LNCaP clone FGC (cell line): ENCODE data around the gene EML6.

Experiments
- DNase-seq: peaks from one replicate; pipeline ENCODE4 v3.0.0-alpha.2; 2011; ENCODE audit warnings: low read depth
- H3K4me3 ChIP-seq: 2 replicates; pipeline ENCODE4 v1.5.1; 2011; ENCODE audit warnings: mild to moderate bottlenecking, low read depth, low read length, control low read depth
- TF ChIP-seq, protein P1 (sequence below): IDR thresholded peaks from 2 replicates; pipeline ENCODE4 v1.5.1; 2012; ENCODE audit warnings: mild to moderate bottlenecking; ENCODE audit not compliant: control insufficient read depth, insufficient read depth; ENCODE audit errors: extremely low read depth

The EML6 gene

DNA sequence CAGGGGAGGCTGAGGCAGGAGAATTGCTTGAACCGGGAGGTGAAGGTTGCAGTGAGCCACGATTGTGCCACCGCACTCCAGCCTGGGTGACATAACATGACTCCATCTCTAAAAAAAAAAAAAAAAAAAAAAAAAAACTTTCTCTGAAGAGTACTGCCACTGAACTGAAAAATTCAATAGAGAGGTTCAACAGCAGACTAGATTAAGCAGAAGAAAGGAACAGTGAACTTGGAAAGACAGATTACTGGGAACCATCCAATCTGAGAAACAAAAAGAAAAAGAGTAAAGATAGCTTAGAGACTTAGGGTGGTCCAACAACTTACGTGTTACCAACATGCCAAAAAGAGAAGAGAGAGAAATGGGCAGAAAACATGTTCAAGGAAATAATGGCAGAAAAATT lies 138.8 kb downstream of the EML6 start:
- TF ChIP-seq, protein P1, sequence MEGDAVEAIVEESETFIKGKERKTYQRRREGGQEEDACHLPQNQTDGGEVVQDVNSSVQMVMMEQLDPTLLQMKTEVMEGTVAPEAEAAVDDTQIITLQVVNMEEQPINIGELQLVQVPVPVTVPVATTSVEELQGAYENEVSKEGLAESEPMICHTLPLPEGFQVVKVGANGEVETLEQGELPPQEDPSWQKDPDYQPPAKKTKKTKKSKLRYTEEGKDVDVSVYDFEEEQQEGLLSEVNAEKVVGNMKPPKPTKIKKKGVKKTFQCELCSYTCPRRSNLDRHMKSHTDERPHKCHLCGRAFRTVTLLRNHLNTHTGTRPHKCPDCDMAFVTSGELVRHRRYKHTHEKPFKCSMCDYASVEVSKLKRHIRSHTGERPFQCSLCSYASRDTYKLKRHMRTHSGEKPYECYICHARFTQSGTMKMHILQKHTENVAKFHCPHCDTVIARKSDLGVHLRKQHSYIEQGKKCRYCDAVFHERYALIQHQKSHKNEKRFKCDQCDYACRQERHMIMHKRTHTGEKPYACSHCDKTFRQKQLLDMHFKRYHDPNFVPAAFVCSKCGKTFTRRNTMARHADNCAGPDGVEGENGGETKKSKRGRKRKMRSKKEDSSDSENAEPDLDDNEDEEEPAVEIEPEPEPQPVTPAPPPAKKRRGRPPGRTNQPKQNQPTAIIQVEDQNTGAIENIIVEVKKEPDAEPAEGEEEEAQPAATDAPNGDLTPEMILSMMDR = no peak
- H3K4me3 ChIP-seq = no peak overlapping the region
- DNase-seq = no peak

DNA sequence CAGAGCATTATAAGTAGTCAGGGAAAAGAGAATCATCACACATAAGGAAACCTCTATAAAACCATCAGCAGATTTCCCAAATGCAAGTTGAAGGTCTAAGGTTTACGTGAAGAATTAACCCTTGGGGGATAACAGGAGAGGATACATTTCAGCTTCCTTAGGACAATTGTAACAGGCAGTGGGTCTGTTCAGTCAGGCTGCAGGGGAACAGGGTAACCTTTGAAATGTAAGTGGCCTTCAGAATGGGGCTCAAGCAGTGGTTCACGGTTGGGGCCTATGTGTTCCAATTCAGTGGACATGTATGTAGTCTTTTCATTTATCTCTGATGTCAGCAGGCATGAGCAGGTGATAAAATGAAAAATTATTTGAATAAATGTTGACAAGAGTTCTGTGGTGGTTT lies 139.3 kb downstream of the EML6 start:
- TF ChIP-seq, protein P1 = no peak
- DNase-seq = no peak
- no peak overlapping the region for H3K4me3 ChIP-seq

DNA sequence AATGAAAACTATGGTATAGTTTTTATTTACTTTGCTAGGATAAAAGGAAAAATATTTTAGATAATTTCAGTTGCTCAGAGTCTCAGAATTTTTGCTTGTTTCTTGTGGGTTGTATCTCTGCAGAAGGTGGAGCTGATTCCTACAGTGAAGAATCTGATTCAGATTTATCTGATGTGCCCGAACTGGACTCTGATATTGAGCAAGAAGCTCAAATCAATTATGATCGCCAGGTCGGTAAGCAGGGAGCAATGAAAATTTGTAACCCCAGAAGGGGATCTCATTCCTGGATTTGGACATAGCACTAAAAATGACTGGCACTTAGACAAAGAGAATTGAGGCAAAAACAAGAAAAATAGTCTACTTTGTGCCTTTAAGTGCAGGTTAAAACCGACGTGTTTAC lies 140.2 kb downstream of the EML6 start:
- TF ChIP-seq, protein P1 = no peak
- no peak overlapping the region for H3K4me3 ChIP-seq
- no peak for DNase-seq

DNA sequence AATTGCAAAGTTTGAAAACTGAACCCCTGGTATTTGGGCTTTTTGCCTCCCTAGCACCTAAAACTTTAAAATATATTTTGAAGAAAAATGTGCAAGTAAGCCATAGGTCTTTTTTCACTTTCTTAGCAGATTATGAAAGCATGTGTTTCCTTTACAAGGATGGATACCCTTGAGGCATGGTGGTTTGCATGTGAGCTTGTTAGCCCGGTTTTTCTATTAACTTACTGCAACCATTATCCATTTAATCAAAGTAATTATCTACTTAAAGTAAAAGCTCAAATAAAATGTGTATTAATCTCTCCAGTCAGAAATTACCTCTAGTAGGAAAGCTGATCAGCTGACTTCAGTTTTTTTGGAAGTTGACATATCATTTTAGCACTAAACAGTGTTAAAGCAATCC lies 140.6 kb downstream of the EML6 start:
- DNase-seq = no peak
- no peak overlapping the region for H3K4me3 ChIP-seq
- TF ChIP-seq, protein P1 = no peak

DNA sequence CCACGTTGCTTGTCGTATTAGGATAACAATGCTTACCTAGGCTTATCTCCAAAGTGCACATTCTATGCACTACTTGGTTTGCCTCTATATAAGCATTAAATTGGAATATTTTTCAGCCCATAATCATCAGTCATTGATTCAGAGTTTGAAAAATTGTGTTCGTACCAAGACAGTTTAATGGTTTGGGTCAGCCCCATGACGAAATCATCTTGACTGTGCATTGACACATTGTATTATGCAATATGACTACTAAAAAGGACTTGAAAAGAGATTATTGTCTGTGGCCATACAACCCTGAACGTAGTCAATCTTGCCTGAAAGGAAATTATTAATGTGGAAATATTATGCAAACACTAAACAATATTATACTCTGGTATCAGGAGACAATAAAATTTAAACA lies 141.3 kb downstream of the EML6 start:
- no peak for DNase-seq
- TF ChIP-seq, protein P1 = no peak
- H3K4me3 ChIP-seq = no peak overlapping the region

DNA sequence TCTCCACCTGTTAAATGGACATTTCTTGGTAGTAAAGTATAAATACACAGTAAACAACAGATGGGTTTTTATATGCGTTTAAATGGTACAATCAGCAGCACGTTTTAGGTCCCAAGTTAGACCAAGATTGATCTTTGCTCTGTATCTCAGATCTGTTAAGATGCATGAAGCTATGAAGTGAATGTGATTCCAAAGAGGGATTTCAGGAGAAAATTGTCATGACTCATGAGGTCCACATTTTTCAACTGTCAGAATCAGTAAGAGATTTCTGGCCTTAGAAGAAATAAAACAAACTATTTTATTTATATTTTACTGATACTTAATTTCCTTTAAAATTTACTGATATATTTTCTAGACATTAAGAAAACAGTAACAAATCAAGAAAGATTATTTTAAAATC lies 142.7 kb downstream of the EML6 start:
- H3K4me3 ChIP-seq = no peak overlapping the region
- no peak for DNase-seq
- TF ChIP-seq, protein P1 = no peak

DNA sequence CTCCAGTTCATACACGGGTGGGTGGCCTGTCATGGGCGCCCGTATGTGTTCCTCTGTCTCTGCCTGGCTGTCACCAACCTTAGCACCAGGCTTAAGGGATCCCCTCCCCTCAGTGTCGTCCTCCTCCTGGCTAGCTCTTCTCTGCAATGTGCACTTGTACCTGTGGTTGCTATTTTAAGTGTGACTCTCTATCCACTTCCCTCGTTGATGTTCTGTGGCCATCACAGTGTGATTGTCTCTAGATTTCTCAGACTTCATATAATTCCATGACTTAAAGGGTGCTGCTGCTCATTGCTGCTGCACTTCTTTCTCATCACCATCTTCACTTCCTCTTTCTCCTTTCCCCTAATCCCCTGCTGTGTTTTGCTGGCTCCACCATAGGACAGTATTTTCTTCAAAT lies 143.4 kb downstream of the EML6 start:
- TF ChIP-seq, protein P1 = no peak
- H3K4me3 ChIP-seq = no peak overlapping the region
- no peak for DNase-seq
